WI38 (cell line): ENCODE measurements around the gene ARHGAP32.

ENCODE experiments used
- H3K4me3 ChIP-seq: 2 replicates; pipeline ENCODE4 v1.5.1; 2011; ENCODE audit warnings: low read depth, mild to moderate bottlenecking, control low read depth, low read length
- TF ChIP-seq, protein P1 (sequence below): IDR thresholded peaks from 2 replicates; pipeline ENCODE4 v1.5.1; 2012; ENCODE audit warnings: low read depth, mild to moderate bottlenecking, control low read depth, low read length

The ARHGAP32 gene

GRCh38 chr11:128970598-128971190 is 221.4 kb downstream of the ARHGAP32 start:
- TF ChIP-seq, protein P1, sequence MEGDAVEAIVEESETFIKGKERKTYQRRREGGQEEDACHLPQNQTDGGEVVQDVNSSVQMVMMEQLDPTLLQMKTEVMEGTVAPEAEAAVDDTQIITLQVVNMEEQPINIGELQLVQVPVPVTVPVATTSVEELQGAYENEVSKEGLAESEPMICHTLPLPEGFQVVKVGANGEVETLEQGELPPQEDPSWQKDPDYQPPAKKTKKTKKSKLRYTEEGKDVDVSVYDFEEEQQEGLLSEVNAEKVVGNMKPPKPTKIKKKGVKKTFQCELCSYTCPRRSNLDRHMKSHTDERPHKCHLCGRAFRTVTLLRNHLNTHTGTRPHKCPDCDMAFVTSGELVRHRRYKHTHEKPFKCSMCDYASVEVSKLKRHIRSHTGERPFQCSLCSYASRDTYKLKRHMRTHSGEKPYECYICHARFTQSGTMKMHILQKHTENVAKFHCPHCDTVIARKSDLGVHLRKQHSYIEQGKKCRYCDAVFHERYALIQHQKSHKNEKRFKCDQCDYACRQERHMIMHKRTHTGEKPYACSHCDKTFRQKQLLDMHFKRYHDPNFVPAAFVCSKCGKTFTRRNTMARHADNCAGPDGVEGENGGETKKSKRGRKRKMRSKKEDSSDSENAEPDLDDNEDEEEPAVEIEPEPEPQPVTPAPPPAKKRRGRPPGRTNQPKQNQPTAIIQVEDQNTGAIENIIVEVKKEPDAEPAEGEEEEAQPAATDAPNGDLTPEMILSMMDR: no peak
- H3K4me3 ChIP-seq: no peak overlapping the region

GRCh38 chr11:128968916-128969315 is 223.2 kb downstream of the ARHGAP32 start:
- TF ChIP-seq, protein P1: no peak

GRCh38 chr11:128967578-128967977 is 224.5 kb downstream of the ARHGAP32 start:
- TF ChIP-seq, protein P1: no peak
- no peak overlapping the region for H3K4me3 ChIP-seq

More at GRCh38 chr11:128968916-128969315, 223.2 kb downstream of the ARHGAP32 start:
- H3K4me3 ChIP-seq: no peak overlapping the region

DNA sequence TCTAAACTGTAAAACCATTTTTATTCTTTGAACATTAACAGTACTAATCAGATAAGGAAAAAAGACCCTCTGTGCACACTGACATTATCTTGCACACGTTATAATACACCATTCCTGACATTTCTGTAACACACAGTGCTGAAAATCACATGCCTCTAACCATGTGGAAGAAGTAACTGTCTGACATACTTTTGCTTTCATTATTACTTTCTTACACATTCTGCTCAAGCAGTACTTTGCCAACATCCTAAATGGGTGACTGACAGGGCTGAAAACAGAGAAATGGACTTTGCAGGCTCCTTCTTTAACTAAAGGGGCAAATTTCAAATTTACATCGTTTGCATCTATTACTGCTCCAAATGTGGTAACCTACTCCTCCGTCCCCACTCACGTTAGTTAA is 226.6 kb downstream of the ARHGAP32 start:
- no peak overlapping the region for H3K4me3 ChIP-seq

GRCh38 chr11:128964463-128964930 is 227.6 kb downstream of the ARHGAP32 start:
- TF ChIP-seq, protein P1: no peak
- H3K4me3 ChIP-seq: no peak overlapping the region

More for the DNA sequence above, 226.6 kb downstream of the ARHGAP32 start:
- TF ChIP-seq, protein P1: no peak

DNA sequence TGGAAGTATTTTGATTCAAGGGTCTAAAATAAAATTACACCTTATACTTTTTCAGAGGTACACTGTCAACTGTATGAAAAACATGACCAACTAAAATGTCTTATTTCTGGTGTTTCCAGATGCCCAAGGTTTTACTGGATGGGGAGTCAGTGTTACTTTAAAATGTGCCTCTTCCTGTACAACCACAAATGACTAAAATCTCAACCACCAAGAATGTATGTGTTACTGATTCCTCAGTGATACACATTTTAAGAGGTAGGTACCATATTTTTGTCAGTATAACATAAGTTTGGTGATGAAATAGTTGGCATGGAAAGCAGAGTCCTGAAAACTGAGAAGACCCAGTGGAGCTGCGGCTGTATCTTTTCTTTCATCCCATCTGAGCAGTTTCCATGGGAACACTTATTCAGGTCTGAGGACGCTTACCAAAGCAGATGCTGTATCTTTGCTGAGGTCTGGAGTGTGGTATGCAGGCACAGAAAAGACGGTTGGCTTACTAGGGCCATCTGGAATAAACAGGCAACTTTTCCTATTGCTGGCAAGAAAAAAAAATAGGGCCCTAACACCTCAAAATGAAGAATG is 228.3 kb downstream of the ARHGAP32 start:
- no peak overlapping the region for H3K4me3 ChIP-seq
- TF ChIP-seq, protein P1: no peak

- TF ChIP-seq, protein P1: no peak
- H3K4me3 ChIP-seq: no peak overlapping the region
Measured at GRCh38 chr11:128962896-128963295, 229.2 kb downstream of the ARHGAP32 start.
